Left ventricle myocardium inferior (tissue), 1 donor: ENCODE data around the gene CLCN2. TPM values are rescaled to one million over a fixed set of nuclear protein-coding genes. Genes with fewer than 3 reads are reported as not detected.

Experiments used
- DNase-seq: peaks from one replicate; pipeline ENCODE4 v3.0.0-alpha.2; 2020
- H3K27ac ChIP-seq: fragments of 200-600 bp; replicated peaks from 2 replicates; pipeline ENCODE4 v1.8.0; 2021
- H3K27me3 ChIP-seq: fragments of 200-600 bp; 2 replicates; pipeline ENCODE4 v1.8.0; 2021; ENCODE audit warnings: low read depth
- H3K36me3 ChIP-seq: fragments of 200-600 bp; 2 replicates; pipeline ENCODE4 v1.8.0; 2021
- H3K4me1 ChIP-seq: fragments of 200-600 bp; 2 replicates; pipeline ENCODE4 v1.8.0; 2021
- H3K4me3 ChIP-seq: fragments of 200-600 bp; 2 replicates; pipeline ENCODE4 v1.8.0; 2021; ENCODE audit warnings: mild to moderate bottlenecking, moderate library complexity
- H3K9me3 ChIP-seq: fragments of 200-600 bp; replicated peaks from 2 replicates; pipeline ENCODE4 v1.8.0; 2021
- intact Hi-C: fragments of 100-400 bp; cut with micrococcal nuclease; formaldehyde crosslinking; loops from one replicate; pipeline ENCODE4 v1.11.0; 2022
- total RNA-seq: library from RNA; stranded (reverse); fragmentation: NEBNext Ultra II Directional; extraction: Animal tissue kit (Norgen Biotek cat#: 25700); gene quantifications from one replicate; pipeline ENCODE4 v1.2.1, GENCODE V29; 2021
- TF ChIP-seq, protein P1 (sequence below): fragments of 200-600 bp; IDR thresholded peaks from 2 replicates; pipeline ENCODE4 v1.8.0; 2021; ENCODE audit warnings: antibody characterized with exemption, mild to moderate bottlenecking, borderline replicate concordance
- donor health status: DM: no; HTN: yes; CAD: no; lungs with severe emphysema.

CLCN2 gene
- total RNA-seq, 1 donor from 2014 or later, result 1.7 TPM

DNA sequence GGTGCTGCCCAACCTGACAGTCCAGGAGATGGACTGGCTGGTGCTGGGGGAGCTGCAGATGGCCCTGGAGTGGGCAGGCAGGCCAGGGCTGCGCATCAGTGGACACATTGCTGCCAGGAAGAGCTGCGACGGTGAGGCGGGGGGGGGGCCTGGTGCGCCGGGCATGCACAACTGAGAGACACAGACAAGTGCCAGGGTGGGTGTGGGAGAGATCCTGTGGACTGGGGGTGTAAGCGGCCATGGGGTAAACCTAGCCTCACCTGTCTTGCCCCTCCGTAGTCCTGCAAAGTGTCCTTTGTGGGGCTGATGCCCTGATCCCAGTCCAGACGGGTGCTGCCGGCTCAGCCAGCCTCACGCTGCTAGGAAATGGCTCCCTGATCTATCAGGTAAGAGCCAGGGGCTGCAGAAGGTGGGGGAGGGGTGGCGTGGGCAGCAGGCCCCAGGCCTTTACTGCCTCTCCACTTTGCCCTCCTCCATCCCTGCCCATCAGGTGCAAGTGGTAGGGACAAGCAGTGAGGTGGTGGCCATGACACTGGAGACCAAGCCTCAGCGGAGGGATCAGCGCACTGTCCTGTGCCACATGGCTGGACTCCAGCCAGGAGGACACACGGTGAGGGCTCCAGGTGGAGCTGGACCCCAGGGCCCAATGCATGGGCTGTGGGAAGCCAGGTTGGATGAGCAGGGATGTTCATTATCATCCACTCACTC, 21.8 kb upstream of the CLCN2 start:
- Histone ChIP-seq H3K27me3 (peaks cover 77% of the 10 kb centered on the region), H3K36me3 (no peaks in the 10 kb centered on the region), H3K4me1 (peaks cover 29% of the 10 kb centered on the region), H3K27ac (no peak overlapping the region), H3K4me3 (no peak overlapping the region), H3K9me3 (no peaks in the 10 kb centered on the region)
- intact Hi-C loops, result no loop called here
- TF ChIP-seq, protein P1, sequence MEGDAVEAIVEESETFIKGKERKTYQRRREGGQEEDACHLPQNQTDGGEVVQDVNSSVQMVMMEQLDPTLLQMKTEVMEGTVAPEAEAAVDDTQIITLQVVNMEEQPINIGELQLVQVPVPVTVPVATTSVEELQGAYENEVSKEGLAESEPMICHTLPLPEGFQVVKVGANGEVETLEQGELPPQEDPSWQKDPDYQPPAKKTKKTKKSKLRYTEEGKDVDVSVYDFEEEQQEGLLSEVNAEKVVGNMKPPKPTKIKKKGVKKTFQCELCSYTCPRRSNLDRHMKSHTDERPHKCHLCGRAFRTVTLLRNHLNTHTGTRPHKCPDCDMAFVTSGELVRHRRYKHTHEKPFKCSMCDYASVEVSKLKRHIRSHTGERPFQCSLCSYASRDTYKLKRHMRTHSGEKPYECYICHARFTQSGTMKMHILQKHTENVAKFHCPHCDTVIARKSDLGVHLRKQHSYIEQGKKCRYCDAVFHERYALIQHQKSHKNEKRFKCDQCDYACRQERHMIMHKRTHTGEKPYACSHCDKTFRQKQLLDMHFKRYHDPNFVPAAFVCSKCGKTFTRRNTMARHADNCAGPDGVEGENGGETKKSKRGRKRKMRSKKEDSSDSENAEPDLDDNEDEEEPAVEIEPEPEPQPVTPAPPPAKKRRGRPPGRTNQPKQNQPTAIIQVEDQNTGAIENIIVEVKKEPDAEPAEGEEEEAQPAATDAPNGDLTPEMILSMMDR, result no peak
- DNase-seq, result no peak

DNA sequence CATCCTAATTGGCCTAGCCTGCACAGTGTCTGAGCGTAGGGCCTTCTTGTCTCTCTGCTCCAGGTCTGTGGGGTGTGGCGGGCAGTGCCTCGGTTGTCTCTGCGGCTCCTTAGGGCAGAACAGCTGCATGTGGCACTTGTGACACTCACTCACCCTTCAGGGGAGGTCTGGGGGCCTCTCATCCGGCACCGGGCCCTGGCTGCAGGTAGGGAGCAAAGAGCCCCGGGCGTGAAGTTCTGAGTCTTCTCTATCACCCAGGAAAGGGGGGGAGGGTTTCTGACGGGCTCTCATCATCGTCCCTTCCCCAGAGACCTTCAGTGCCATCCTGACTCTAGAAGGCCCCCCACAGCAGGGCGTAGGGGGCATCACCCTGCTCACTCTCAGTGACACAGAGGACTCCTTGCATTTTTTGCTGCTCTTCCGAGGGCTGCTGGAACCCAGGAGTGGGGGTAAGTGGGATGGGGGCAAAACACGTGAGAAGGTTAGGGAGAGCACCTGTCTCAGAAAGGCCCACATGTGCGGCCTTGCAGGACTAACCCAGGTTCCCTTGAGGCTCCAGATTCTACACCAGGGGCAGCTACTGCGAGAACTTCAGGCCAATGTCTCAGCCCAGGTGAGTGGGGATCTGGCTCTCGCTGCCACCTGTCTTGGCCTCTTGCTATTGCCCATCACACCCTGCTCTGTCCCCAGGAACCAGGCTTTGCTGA, 21.1 kb upstream of the CLCN2 start:
- Histone ChIP-seq H3K9me3 (no peaks in the 10 kb centered on the region), H3K4me3 (no peak overlapping the region), H3K4me1 (peaks cover 36% of the 10 kb centered on the region), H3K27me3 (peaks cover 82% of the 10 kb centered on the region), H3K36me3 (no peaks in the 10 kb centered on the region), H3K27ac (peak overlapping the region; percentile 73)
- intact Hi-C loops, result no loop called here
- TF ChIP-seq, protein P1, result no peak
- no peak for DNase-seq

DNA sequence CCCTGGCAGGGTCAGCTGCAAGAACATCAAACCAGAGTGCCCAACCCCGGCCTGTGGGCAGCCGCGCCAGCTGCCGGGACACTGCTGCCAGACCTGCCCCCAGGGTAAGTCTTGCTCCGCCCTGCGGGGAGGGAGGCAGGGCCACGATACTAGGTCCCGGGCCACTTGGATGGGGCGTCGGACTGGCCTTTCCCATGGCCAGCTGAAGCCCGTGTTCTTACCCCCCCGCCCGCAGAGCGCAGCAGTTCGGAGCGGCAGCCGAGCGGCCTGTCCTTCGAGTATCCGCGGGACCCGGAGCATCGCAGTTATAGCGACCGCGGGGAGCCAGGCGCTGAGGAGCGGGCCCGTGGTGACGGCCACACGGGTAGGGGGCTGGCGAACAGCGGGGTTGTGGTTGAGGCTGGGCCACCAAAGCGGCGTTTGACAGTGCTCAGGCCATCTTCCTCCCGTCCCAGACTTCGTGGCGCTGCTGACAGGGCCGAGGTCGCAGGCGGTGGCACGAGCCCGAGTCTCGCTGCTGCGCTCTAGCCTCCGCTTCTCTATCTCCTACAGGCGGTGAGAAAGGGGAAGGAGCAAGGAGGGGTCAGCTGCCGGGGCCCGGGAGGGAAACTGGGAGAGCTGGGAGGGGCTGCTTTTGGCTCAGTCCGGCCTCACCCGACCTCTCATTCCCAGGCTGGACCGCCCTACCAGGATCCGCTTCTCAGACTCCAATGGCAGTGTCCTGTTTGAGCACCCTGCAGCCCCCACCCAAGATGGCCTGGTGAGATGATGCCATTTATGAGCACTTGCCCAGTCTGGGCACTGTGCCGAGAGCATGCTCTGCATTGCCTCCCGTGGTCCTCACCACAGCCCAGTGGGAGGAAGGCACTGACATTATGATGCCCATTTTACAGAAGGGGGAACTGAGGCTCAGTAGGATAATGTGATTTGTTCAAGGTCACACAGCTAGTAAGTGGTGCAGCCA, 20.1 kb upstream of the CLCN2 start:
- intact Hi-C loops, result no loop called here
- Histone ChIP-seq H3K27ac (peak overlapping the region; percentile 73), H3K9me3 (no peaks in the 10 kb centered on the region), H3K36me3 (no peaks in the 10 kb centered on the region), H3K27me3 (peaks cover 82% of the 10 kb centered on the region), H3K4me3 (peak overlapping the region; percentile 69), H3K4me1 (peaks cover 39% of the 10 kb centered on the region)
- TF ChIP-seq, protein P1, result no peak
- peak; percentile 60 for DNase-seq

DNA sequence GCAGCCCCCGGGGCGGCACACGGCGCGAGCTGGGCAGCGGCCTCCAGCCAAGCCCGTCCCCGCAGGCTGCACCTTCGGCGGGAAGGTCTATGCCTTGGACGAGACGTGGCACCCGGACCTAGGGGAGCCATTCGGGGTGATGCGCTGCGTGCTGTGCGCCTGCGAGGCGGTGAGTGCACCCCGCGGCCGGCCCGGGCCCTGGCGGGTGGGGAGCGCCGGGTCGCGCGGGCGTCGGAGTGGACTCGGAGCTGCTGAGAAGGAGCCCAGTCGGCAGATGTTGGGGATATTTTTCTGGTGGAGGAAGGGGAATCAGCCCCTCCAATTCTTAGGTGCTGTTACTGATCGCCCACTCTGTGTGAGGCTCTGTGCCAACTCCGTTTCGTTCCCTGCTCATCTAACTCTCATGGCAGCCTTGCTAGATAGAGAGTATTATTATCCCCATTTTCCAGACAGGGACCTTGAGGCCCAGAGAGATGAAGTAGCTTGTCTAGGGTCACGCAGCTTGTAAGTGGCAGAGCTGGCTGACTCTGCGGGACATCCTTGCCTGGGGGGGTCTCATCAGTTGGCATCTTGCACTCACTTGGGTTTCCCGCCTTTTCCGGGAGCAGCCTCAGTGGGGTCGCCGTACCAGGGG, 19.3 kb upstream of the CLCN2 start:
- no peaks in the 10 kb centered on the region for H3K9me3 ChIP-seq
- H3K4me3 ChIP-seq, result peak overlapping the region; percentile 69
- peaks cover 39% of the 10 kb centered on the region for H3K4me1 ChIP-seq
- intact Hi-C loops, result no loop called here
- H3K27me3 ChIP-seq, result peaks cover 82% of the 10 kb centered on the region
- TF ChIP-seq, protein P1, result no peak
- no peaks in the 10 kb centered on the region for H3K36me3 ChIP-seq
- peak overlapping the region; percentile 73 for H3K27ac ChIP-seq
- no peak for DNase-seq

DNA sequence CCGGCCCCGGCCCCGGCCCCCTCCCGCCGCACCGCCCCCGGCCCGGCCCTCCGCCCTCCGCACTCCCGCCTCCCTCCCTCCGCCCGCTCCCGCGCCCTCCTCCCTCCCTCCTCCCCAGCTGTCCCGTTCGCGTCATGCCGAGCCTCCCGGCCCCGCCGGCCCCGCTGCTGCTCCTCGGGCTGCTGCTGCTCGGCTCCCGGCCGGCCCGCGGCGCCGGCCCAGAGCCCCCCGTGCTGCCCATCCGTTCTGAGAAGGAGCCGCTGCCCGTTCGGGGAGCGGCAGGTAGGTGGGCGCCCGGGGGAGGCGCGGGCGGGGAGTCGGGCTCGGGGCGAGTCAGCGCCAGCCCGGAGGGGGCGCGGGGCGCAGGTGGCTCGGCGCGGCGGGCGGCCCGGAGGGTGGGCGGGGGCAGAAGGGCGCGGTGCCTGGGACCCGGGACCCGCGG, 18.8 kb upstream of the CLCN2 start:
- Histone ChIP-seq H3K36me3 (no peaks in the 10 kb centered on the region), H3K9me3 (no peaks in the 10 kb centered on the region), H3K27ac (peak overlapping the region; percentile 73), H3K4me1 (peaks cover 39% of the 10 kb centered on the region), H3K4me3 (peak overlapping the region; percentile 69), H3K27me3 (peaks cover 86% of the 10 kb centered on the region)
- intact Hi-C loops, result no loop called here
- peak; percentile 72 for DNase-seq
- TF ChIP-seq, protein P1, result no peak
